Glomerular endothelial cell (primary cell): ENCODE measurements around the gene KIF25. TPM values are rescaled to one million over a fixed set of nuclear protein-coding genes. Genes with fewer than 3 reads are reported as not detected.

ENCODE experiments used
- DNase-seq: peaks from one replicate; pipeline ENCODE4 v3.0.0-alpha.2; 2011; ENCODE audit warnings: low read depth, low spot score; ENCODE audit errors: extremely low read depth
- total RNA-seq: library from RNA; depleted of rRNA; stranded (reverse); fragments of >200 nt; gene quantifications from 2 replicates; pipeline ENCODE4 v1.2.3, GENCODE V29; 2015

The KIF25 gene
- total RNA-seq, result not detected in 2 replicates

GRCh38 chr6:167997642-167998041 is at the start of gene KIF25:
KIF25 (plus strand) TSS chr6:167997671; CDS start chr6:168029586, 31,915 bp downstream.
- DNase-seq, result no peak

DNA sequence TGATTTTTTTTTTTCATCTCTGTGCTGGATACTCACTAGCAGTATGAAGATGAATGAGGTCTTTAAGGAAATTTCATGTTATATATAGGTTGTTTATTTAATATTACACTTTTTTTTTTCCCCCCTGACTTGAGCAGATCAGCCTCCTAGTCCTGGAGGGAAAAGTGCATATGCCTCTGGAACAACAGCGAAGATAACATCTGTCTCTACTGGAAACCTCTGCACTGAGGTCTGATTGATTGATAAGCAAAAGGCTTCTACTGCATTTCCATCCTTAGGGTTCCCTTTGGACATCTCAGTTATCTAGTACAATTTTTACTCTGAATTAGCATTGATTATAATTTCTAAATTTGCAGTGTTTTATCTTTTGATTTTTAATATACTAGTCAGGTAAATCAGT is 49.8 kb upstream of the KIF25 start:
- DNase-seq, result no peak

DNA sequence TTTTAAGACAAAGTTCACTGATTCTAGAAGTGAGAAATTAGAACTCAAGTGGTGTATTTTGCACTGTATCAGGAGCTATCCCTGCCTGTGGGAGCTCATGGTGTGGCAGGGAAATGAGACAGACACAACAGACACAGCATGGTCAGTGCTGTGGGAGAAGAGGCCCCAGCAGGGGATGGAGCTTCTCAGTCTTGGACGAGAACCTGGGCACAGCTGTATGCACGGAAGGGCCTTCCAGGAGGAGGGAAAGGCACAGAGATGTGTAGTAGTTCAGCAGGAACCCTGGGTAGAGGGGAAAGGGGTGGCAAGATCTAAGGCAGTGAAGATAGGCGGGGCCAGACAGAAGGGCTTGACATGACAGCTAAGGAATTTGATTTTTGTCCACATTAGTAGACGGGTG is 48.8 kb upstream of the KIF25 start:
- DNase-seq, result no peak

DNA sequence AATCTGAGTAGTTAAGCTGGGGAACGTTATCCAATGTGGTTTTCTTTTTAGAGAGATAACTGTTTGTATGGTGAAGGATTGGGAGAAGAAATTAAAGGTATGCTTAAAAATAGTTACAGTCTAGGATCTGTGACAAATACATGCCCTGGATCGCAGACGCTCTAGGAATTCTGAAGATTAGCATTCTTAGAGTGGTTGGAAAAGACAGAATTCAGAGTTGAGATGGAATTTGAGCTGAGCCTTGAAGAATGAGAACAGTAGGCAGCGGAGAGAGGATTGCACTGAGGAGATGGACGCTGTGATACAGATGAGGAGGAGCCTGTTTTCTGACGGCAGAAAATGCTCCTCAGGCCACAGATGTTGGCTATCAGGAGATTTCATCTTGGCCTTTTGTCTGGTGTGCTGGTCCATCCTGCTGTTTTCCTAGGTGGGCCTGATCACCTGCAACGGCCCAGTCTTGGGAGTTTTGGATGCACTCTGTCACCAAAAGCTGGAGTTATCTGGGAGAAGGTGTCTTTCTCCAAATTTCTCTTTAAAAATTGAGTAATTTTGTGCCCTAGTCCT is 48.3 kb upstream of the KIF25 start:
- DNase-seq, result no peak

DNA sequence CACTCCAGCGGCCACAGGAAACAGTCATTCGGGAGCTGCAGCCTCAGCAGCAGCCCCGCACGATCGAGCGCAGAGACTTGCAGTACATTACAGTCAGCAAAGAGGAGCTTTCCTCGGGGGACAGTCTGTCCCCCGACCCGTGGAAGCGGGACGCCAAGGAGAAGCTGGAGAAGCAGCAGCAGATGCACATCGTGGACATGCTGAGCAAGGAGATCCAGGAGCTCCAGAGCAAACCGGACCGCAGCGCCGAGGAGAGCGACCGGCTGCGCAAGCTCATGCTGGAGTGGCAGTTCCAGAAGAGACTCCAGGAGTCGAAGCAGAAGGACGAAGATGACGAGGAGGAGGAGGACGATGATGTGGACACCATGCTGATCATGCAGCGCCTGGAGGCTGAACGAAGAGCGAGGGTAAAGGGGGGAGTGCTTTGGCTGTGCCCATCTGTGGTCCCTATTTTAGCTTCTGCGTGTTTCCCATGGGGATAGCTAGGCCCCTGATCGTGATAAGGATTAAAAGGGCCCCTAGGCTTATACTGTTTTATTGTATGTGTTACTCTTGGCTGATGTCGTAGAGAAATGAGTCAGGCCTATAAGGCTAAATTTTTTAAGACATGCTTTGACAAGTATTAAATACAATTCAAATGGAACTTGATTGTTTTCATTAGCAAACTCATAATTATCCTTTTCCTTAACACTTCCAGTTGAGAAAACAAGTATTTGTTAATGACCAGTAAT is 45.5 kb upstream of the KIF25 start:
- no peak for DNase-seq

GRCh38 chr6:167952512-167952859 is 45.0 kb upstream of the KIF25 start:
- no peak for DNase-seq

GRCh38 chr6:167953551-167953950 is 43.9 kb upstream of the KIF25 start:
- no peak for DNase-seq

DNA sequence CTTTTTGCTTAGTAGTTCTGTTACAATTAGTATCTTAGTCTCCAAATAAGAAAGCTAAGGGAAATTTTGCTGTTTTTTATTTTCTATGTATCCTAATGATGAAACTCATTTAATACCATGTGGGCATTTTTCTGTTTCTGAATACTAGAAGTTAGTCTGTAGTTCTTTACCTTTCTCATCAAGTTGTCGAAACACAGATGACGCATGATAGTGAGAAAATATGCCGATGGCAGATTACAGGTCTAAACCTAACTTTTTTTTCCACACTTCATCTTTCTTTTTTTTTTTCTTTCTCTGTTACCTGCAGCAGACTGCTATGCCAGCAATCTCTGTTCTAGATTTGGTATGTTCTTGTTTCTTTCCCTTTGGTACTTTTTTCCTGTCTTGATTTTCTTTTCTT is 43.3 kb upstream of the KIF25 start:
- no peak for DNase-seq

GRCh38 chr6:167956491-167956890 is 41.0 kb upstream of the KIF25 start:
- no peak for DNase-seq

GRCh38 chr6:167956983-167957492 is 40.4 kb upstream of the KIF25 start:
- no peak for DNase-seq

DNA sequence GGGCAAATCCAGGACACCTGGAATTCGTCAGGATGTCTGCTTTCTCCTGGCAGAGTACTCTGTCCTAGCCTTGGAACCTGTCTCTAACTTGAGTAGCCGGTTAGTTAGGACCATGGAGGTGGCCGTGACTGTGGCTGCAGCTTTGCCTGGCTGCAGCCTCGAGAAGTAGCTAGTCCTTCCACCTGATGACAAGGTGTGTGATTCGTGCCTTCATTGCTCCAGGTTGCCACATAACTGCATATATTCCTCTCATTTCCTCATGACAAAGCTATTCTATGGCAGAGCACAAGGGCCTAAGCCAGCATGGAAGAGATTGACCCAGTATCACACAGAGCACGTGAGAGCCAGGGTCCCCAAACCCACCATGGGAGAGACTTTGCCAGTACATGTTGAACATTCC is 39.8 kb upstream of the KIF25 start:
- DNase-seq, result no peak

DNA sequence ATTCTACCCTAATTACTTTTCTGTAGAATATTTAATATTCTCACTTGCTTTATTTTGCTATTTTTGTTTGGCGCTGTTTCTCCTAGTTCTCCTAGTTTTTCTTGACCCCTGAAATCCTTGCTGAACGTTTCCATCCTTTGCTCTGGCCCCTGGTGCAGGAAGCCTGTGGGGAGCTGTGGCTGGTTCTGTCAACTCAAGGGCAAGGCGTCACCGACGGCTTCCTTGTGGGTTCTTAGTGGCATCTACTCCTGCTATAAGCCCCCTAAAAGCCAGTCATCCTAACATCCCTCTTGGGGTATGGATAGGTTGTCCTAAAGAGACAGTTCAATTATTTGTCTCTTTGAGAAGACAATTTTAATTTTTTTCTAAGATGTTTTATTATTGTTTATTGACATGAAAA is 36.9 kb upstream of the KIF25 start:
- no peak for DNase-seq

GRCh38 chr6:167962711-167963110 is 34.8 kb upstream of the KIF25 start:
- DNase-seq, result no peak

- no peak for DNase-seq
Observed at GRCh38 chr6:167963589-167964057, 33.8 kb upstream of the KIF25 start.

DNA sequence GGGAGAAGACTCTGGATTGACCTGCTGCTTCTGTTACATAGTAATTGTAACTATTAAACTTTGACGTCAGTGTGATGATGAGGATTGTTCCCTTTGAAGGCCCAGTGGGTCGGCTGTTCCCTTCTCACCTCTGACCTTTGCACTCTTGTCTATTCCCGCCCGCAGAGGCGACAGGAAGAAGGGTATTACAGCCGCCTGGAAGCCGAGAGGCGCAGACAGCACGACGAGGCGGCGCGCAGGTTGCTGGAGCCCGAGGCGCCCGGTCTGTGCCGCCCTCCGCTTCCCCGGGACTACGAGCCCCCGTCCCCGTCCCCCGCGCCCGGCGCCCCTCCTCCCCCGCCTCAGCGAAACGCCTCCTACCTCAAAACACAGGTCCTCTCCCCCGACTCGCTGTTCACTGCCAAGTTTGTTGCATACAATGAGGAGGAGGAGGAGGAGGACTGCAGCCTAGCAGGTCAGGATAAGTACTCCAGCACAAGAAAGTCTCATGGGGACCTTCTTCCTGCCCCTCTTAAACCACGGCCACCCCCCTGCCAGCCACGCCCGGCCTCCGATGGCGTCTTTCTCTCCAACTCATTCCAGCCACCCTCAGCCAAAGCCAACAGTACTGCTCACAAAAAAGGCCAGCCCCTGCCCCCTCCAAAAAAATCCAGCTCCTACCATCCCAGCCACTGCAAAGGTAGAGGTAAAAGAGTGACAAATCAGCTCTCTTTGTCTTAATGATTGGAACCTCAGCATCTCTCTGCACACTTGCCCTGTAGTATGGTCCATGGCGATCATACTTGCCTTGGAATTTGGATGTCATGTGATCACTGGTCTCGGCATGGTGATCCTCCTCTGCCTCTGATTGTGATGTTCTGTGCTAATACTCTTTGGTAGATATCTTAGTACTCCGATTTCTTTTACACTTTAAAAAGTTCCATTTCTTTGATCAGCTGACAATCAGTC is 31.6 kb upstream of the KIF25 start:
- no peak for DNase-seq

GRCh38 chr6:167966540-167966905 is 30.9 kb upstream of the KIF25 start:
- DNase-seq, result no peak

DNA sequence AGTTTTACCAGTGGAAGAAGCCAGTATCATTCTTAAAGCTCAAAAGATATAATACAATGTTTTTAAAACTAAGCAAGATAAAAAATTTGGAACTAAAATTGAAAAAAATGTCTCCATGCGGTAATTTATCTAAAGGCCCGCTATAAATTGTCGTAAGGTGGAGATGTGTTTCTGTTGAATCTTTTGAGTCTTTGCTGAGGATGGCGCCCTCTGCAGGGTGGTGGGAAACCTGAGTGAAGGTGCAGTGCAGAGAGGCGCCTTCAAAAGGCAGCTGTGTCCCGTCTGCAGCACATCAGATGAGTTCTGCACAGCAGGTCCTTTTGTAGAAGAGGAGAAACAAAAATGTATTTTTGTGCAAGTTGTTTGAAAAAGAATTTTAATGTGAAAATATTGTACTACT is 29.4 kb upstream of the KIF25 start:
- DNase-seq, result no peak

- no peak for DNase-seq
Observed at GRCh38 chr6:167970230-167970629, 27.2 kb upstream of the KIF25 start.

DNA sequence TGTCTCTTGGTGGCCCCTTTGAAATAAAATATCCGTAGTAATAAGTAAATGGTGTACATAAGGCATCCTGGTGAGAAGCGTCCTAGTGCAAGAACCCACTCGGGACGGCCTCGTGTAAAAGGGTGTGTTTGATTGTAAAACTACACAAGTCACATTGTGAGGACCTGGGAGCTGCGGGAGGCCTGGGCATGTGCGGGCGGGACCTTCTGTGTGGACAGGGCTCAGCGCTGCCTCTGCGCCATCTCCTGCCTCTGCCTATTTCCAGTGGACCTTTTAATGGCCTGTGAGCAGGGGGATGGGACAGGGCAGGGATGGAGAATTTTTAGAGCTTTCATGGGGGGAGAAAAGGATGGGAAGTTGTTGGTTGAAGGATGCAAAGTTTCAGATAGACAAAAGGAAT is 25.3 kb upstream of the KIF25 start:
- no peak for DNase-seq

DNA sequence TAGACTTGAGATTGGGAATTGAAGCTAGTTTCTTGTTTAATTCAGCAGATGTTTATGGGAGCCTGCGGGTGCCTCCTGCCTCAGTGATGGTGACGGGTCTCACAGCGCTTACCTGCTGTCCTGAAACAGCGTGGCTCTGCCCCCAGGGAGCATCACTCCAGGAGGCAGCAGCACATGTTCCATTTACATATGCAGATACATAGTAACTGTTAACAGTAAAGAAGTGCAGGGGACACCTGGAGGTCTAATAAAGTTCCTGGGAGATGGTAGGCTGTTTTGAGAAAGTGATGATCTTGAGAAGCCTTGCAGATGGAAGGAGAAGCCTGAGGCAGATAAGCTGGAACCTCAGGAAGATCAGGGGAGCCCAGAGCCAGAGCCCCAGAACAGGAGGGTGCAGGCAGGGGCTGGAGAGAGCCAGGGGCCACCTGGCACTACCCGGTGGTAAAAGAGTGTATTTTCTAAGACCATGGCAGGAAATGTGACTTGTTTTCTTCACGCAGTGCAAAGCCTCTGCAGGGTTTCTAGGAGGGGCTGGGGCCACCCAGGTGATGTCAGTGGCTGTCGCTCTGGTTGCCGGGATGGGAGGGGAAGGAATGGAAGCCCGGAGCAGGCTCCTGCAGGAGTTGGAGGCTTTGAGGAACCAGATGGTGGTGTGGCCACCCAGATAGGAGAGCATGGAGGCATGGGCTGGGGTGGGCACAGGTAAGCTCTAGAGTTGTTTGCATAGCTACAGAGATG is 24.2 kb upstream of the KIF25 start:
- no peak for DNase-seq
